ENCODE data around the gene OOSP1. TPM values are rescaled to one million over a fixed set of nuclear protein-coding genes. Genes with fewer than 3 reads are reported as not detected.
"Not testable (repeated sequence)": the region's sequence is repeated elsewhere in the genome, so short reads cannot be mapped to it uniquely, and the experiment has no call there.

OOSP1 gene
- total RNA-seq, 1 donor from 2014 or later, result not detected

DNA sequence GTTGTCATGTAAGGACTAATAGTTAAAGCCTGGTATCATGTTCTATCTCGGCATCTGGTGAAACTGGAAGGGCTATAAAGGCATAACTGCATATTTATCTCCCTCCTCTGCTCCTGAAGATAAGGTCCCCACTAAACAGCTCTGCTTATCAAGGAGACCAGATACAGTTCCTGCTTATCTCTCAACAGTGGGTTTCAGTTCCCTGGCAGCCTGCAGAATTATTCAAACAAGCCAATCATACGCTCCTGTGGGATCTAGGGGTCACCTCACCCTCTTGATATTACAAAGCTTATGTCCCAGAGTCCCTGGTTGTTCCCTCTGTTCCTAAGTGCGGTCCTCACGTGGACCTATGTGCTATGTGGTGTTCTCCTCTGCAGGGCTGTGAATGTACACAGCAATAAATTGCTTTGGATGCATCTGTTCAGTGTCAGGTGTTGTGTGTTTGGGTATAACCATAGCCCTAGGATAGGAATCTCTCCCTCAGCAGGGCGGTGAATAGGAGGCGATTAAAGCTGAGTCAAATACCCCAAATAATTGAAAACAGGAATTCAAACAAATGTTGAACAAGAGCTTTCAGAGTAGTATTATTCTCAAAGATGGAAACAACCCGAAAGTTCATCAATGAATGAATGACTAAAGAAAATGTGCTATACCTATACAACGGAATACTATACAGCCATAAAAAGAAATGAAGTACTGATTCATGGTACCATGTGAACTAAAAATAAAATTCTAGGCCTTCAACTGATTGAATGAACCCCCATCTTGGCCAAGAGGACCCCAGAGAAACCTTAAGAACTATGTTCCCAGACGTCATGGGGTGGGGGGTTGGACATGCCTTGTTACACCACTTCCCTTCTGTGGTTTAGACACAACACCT, 22.5 kb downstream of the OOSP1 start:
- intact Hi-C loops (cut with micrococcal nuclease), result no loop called here

DNA sequence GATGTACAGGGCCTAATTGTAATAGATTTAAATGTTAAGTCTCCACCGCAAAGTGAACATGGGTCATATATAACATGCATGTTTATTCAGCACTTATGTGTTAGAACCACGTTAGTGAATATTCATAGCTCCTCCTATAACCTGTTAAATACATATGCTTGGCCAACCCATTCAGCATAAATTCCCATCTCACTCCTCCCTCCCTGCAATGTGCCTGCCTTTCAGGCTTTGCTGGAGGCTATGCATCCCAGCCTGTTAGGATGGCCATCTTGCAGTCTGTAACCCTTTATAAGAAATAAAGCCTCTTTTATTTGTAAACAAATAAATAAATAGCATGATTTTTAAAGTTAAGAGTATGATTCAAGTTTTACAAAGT, 23.9 kb downstream of the OOSP1 start:
- intact Hi-C loops (cut with micrococcal nuclease), result no loop called here

DNA sequence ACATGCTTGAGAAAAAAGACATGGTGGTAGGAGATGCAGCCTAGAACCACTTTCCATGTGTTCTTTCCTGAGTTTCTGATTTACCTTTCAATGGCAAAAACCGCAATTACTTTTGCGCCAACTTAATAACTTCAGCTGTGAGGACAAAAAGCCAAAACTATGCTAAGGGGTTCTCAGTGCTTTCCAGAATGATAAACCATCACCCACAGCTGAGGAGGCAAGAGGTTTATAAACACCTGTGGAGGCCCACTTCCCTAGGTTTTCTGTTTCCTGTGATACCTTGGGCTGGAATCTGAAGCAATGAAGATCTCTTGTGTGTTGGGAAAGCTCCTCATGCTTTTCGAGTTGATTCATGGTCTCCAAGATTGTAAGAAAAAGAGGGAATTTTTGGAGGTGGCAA, 25.5 kb downstream of the OOSP1 start, which contains the start of gene OOSP4A:
TSS of gene OOSP4A (plus strand) at position 301 of the 400 bp plus-strand sequence. CDS start at position 301, 0 bp downstream.
- intact Hi-C loops (cut with micrococcal nuclease), result no loop called here

DNA sequence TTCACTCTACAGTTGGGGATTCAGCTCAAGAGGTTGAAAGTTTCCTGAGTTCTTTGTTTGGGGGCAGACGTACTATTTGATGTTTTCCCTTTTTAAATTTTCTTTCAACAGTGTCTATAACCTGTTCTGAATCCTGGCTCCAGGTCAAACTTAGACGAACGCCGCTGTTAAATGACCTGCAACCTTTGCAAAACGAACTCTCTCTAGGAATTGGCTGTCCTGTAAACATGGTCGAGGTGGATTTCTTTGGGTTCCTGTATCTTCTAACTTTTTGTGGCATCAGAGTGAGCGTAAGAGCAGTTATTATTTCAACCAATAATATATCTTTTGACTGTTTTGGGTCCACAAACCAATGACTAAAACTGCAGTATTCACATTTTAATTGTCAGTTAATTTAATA, 27.2 kb downstream of the OOSP1 start:
- intact Hi-C loops (cut with micrococcal nuclease), result no loop called here

DNA sequence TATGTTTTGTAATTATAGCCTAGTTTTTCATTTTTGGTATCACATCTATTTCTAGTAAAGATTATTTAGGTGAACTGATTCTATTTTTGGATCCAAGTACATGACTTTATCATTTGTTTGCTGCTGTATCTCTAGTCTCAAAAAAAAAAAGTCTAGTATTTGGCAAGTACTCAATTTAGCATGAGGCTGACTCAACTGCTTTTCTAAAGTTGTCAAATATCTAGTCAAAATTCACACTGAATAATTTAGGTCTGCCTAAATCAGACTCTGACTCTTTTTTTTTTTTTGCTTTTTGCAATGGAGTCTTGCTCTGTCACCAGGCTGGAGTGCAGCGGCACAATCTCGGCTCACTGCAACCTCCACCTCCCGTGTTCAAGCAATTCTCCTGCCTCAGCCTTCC, 28.0 kb downstream of the OOSP1 start:
- intact Hi-C loops (cut with micrococcal nuclease), result no loop called here

DNA sequence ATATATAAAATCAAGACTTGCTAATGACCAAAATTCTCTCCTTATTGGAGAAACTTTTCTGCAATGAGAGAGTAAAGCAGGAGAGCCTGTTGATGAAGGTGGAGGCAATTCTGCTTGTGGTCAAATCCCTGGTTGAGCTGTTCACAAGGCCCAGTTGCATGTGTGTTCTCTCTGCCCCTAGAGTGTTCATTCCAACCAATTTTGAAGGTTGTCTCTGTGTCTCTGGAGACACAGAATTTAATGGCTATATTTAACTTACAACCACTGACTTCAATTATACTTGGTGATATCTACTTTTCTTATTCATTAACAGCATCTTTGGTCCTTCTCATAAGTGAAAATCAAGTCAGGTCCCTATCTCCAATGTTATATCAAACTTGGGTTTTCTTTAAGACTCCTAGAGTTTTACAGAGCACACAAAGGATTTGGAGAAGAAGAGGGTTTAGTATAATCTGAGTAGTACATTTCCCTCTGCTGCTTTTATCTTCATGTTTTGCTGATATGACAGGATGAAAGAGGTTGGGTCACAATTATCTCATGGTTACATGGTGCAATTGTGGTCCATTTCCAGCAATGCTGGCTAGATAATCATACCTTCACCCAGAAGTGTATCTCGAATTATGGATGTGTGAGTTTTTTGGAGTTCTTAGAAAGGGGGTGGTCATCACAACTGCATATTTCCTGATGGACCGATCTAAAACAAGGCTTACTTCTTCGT, 29.6 kb downstream of the OOSP1 start:
- intact Hi-C loops (cut with micrococcal nuclease), result no loop called here

DNA sequence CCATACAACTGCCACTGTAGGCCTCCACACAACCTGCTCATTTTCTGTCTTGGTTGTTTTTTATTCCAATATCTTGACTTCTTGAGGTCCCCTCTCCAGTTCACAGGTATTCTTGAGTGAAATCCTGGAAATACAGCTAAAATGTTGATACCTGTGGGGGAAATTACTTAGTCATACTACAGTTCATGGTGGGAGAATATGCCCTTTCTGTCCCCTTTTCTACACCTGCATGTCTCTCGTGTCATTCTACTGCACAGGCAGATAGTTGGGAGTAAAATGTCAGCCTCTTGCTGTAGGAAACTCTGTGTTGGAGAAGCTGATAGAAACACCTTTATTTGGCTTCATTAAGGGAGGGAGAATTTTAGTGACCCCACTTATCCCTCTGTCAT, 30.2 kb downstream of the OOSP1 start:
- intact Hi-C loops (cut with micrococcal nuclease), result no loop called here

DNA sequence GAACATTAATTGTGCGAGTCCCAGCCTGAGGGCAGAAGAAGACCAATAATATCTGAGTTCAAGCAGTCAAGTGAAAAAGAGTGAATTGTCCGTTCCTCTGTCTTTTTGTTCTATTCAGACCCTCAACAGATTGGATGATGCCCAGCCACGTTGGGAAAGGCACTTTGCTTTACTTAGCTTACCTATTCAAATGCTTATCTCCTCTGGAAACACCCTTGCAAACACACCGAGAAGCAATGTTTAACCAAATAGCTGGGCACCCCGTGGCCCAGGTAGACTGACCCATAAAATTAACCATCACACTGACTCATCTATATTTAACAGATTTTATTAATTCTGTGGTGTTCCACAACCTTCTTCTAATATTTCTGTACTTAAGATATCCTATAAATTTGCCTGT, 34.9 kb downstream of the OOSP1 start:
- intact Hi-C loops (cut with micrococcal nuclease), result no loop called here

DNA sequence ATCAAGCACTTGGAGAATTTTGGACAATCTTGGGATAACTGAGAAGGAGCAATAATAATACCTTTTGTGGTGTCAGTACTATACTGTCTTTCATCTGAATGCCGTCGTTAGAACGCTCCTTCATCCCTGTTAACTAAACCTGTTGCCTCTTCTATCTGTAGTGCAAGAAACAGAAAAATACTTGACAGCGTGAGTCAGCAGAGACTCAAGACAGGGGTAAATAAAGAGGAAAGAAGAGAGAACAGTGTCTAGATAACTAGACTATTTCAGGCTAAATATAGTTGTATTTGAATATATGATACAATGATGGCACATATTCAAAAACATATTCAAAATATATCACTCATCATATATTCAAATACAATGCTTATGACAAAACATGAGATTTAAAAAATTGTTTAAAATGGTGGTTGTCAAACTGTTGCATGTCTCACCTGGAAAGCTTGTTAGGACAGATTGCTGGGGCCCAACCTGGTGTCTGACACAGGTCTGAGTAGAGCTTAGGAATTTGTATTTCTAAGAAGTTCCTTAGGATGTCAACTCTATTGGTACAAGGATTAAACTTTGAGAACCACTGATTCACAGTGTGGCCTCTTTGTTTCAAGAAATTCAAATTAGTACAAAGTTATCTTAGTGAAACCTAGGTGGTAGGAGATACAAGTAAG, 43.0 kb downstream of the OOSP1 start:
- intact Hi-C loops (cut with micrococcal nuclease), result no loop called here

DNA sequence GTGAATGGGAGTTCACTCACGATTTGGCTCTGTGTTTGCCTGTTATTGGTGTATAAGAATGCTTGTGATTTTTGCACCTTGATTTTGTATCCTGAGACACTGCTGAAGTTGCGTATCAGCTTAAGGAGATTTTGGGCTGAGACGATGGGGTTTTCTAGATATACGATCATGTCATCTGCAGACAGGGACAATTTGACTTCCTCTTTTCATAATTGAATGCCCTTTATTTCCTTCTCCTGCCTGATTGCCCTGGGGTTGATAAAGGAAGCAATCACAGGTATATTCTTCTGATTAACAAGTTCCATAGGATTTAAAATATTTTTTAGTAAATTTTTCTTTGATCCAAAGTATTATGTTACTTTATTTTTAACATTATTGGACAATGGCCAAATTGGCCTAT, 43.8 kb downstream of the OOSP1 start:
- intact Hi-C loops (cut with micrococcal nuclease), result not testable (repeated sequence)

DNA sequence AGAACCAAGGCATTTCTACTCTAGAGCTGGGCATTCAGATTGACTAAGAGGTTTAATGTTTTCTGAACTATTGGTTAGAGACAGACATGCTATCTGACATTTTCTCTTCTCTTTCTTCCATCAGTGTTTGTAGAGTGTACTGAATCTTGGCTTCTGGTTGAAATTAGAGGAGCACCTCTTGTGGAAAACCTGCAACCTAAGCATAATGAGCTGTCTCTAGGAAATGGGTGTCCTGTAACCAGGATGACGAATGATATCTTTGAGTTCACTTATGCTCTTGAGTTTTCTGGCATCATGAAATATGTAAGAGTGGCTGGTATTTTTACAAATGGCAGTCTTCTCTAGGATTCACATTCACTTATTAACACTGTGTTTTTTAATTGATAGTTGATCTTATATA, 45.0 kb downstream of the OOSP1 start:
- intact Hi-C loops (cut with micrococcal nuclease), result no loop called here

DNA sequence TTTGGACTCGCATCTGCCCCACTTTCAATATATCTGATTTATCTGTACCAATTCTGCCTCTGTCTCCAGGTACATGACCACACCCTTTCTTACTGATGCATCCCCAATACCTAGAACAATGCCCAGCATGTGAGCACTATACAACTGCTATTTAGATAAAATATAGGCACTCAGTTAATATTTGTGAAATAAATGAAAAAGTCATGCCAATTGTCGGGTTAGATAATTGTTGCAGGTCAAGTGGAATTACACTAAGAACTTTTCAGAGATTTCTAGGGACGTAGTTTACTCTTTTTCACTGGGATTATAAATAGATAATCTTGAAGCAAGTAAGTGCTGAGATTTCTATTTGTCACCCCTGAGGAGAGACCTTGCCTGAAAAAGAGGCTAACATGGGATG, 46.1 kb downstream of the OOSP1 start:
- intact Hi-C loops (cut with micrococcal nuclease), result no loop called here

DNA sequence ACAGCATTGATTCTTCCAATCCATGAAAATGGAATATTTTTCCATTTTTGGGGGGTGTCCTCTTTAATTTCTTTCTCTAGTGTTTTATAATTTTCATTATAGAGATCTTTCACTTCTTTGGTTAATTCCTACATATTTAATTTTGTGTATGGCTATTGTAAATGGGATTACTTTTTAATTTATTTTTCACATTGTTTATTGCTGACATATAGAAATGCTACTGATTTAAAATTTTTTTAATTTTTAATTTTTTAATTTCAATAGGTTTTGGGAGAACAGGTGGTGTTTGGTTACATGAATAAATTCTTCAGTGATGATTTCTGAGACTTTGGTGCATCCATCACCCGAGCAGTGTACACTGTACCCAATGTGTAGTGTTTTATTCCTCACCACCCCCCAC, 52.2 kb downstream of the OOSP1 start:
- intact Hi-C loops (cut with micrococcal nuclease), result no loop called here

DNA sequence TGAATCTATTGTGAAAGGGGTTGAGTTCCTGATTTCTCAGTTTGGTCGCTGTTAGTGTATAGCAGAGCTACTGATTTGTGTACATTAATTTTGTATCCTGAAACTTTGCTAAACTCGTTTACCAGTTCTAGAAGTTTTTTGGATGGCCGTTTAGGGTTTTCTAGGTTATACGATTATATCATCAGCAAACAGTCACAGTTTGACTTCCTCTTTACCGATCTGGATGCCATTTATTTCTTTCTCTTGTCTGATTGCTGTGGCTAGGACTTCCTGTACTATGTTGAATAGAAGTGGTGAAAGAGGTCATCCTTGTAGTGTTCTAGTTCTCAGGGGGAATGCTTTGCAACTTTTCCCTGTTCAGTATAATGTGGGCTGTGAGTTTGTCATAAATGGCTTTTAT, 54.2 kb downstream of the OOSP1 start:
- intact Hi-C loops (cut with micrococcal nuclease), result no loop called here

DNA sequence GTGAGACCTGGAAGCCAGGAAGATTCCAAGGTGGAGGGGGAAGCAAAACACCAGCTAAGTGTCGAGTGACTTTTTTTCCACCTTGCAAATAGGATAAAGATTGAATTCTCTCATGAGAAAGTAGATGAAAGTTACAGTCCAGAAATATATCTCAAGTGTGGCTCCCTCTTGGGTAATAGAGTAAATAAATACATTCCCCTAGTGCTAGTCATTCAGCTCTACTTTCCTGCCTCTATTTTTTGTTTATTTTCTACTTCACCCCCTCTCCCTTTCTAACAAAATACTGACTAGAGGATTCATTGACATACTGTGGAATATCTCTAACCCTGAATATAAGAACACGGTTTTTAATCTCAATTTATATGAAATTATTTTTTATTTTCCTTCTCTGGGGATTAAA, 59.6 kb downstream of the OOSP1 start:
- intact Hi-C loops (cut with micrococcal nuclease), result no loop called here

DNA sequence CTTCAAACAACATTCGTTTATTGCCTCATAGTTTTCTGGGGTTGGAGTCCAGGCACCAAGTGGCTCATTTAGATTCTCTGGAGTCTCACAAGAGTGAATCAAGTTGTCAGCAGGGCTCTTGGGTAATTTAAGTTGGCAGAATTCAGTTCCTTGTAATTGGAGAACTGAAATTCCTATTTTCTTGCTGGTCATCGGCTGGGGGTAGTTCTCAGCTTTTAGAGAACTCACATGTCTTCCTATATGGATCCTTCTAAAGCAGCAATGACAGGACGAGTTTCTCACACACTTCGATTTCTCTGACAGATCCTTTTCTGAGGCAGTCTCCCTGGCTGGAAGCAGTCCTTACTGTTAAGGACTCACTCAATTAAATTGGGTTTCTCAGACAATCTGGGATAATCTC, 61.5 kb downstream of the OOSP1 start:
- intact Hi-C loops (cut with micrococcal nuclease), result no loop called here

DNA sequence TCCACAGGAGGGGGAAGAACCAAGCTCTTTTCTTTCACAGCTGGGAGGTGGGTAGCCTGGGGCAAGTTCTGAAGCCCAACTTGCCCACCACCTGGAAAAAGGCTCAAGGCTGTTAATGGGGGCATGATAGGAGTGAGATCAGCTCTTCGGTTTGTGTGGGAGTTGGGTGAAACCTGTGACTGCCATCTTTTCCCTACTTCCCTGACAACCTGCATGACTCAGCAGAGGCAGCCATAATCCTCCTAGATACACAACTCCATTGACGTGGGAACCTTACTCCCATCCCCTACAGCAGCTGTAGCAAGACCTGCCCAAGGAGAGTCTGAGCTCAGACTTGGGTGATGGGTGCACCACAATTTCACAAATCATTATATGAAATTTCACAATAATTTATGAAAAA, 65.5 kb downstream of the OOSP1 start:
- intact Hi-C loops (cut with micrococcal nuclease), result no loop called here

DNA sequence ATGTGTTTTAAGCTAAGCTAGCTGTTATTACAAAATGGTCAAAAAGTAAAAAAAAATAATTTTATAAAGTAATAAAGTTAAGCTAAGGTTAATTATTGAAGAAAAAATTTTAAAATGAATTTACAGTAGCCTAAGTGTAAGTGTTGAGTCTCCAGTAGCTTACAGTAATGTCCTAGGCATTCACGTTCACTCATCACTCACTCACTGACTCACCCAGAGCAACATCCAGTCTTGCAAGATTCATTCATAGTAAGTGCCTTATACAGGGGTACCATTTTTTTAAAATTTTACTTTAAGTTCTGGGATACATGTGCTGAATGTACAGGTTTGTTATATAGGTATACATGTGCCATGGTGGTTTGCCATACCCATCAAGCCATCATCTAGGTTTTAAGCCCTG, 67.1 kb downstream of the OOSP1 start:
- intact Hi-C loops (cut with micrococcal nuclease), result no loop called here
